WTC11 (cell line): Measurements from ENCODE around the gene OR56A5. TPM values are rescaled to one million over a fixed set of nuclear protein-coding genes. Genes with fewer than 3 reads are reported as not detected.

Source experiments
- ATAC-seq: fragments of 200-7000 bp; cut with Tn5 transposase; 2 replicates; pipeline ENCODE4 v1.10.0; 2021; ENCODE audit warnings: mild to moderate bottlenecking, moderate library complexity
- CTCF ChIA-PET: fragments of 300-600 bp; sonication (Branson Sonifier 250); formaldehyde crosslinking; loops from one replicate; lab custom pipeline; 2021; ENCODE audit warnings: antibody characterized with exemption; lab: Charles Lee
- POLR2A ChIA-PET: fragments of 350-600 bp; sonication (Branson Sonifier 250); formaldehyde crosslinking; loops from one replicate; lab custom pipeline; 2021; ENCODE audit warnings: antibody characterized with exemption; lab: Charles Lee
- DNase-seq: peaks from one replicate; pipeline ENCODE4 v3.0.0; 2021; ENCODE audit warnings: low spot score
- H3K27ac Mint-ChIP-seq: 2 replicates; pipeline ENCODE4 v1.8.0; 2021; ENCODE audit warnings: mixed read lengths
- H3K27me3 Mint-ChIP-seq: 2 replicates; pipeline ENCODE4 v1.8.0; 2021; ENCODE audit warnings: low read depth, mild to moderate bottlenecking, moderate library complexity, mixed read lengths
- H3K36me3 Mint-ChIP-seq: 2 replicates; pipeline ENCODE4 v1.8.0; 2021; ENCODE audit warnings: mixed read lengths
- H3K4me1 Mint-ChIP-seq: 2 replicates; pipeline ENCODE4 v1.8.0; 2022; ENCODE audit warnings: mixed read lengths
- H3K4me3 Mint-ChIP-seq: 2 replicates; pipeline ENCODE4 v1.8.0; 2021; ENCODE audit warnings: mild to moderate bottlenecking, moderate library complexity, mixed read lengths
- H3K9me3 Mint-ChIP-seq: 2 replicates; pipeline ENCODE4 v1.8.0; 2021; ENCODE audit warnings: mixed read lengths
- ATF1 ChIP-seq: sonication (generic); formaldehyde crosslinking; IDR thresholded peaks from 2 replicates; pipeline ENCODE4 v1.8.1; 2023; ENCODE audit warnings: mild to moderate bottlenecking, moderate library complexity, missing genetic modification reagents
- CREM ChIP-seq: sonication (generic); formaldehyde crosslinking; IDR thresholded peaks from 2 replicates; pipeline ENCODE4 v1.8.1; 2022; ENCODE audit warnings: mild to moderate bottlenecking, missing genetic modification reagents, moderate library complexity
- ETV6 ChIP-seq: sonication (generic); formaldehyde crosslinking; IDR thresholded peaks from 2 replicates; pipeline ENCODE4 v1.8.1; 2022; ENCODE audit warnings: mild to moderate bottlenecking, missing genetic modification reagents
- FOXK1 ChIP-seq: sonication (generic); formaldehyde crosslinking; IDR thresholded peaks from 2 replicates; pipeline ENCODE4 v1.8.0; 2022; ENCODE audit warnings: mild to moderate bottlenecking, moderate library complexity, missing genetic modification reagents
- HMGA2 ChIP-seq: fragments of 250-450 bp; sonication (Bioruptor Pico); IDR thresholded peaks from 2 replicates; pipeline ENCODE4 v1.4.0; 2021; ENCODE audit warnings: mild to moderate bottlenecking, moderate library complexity
- IRF2 ChIP-seq: sonication (generic); formaldehyde crosslinking; IDR thresholded peaks from 2 replicates; pipeline ENCODE4 v1.8.0; 2022; ENCODE audit warnings: low read depth, missing genetic modification reagents, borderline replicate concordance
- JAZF1 ChIP-seq: fragments of 250-450 bp; sonication (Bioruptor Pico); IDR thresholded peaks from 2 replicates; pipeline ENCODE4 v1.9.0; 2021; ENCODE audit warnings: moderate library complexity, mild to moderate bottlenecking, inconsistent platforms
- JUN ChIP-seq: sonication (generic); formaldehyde crosslinking; IDR thresholded peaks from 2 replicates; pipeline ENCODE4 v1.8.0; 2023; ENCODE audit warnings: mild to moderate bottlenecking, missing genetic modification reagents
- MXD4 ChIP-seq: fragments of 250-450 bp; sonication (Bioruptor Pico); IDR thresholded peaks from 2 replicates; pipeline ENCODE4 v1.8.0; 2021; ENCODE audit warnings: mild to moderate bottlenecking, moderate library complexity, borderline replicate concordance
- NFATC4 ChIP-seq: fragments of 250-450 bp; sonication (Bioruptor Pico); IDR thresholded peaks from 2 replicates; pipeline ENCODE4 v1.9.0; 2021; ENCODE audit warnings: mild to moderate bottlenecking
- NR3C1 ChIP-seq: sonication (generic); formaldehyde crosslinking; conservative IDR thresholded peaks from 2 replicates; pipeline ENCODE4 v1.8.1; 2023; ENCODE audit warnings: low read depth, mild to moderate bottlenecking, missing genetic modification reagents
- PRRX2 ChIP-seq: fragments of 250-450 bp; sonication (Bioruptor Pico); IDR thresholded peaks from 2 replicates; pipeline ENCODE4 v1.8.0; 2021; ENCODE audit warnings: mild to moderate bottlenecking
- SOX15 ChIP-seq: fragments of 250-450 bp; sonication (Bioruptor Pico); IDR thresholded peaks from 2 replicates; pipeline ENCODE4 v1.9.0; 2021; ENCODE audit warnings: mild to moderate bottlenecking
- SP1 ChIP-seq: sonication (generic); formaldehyde crosslinking; conservative IDR thresholded peaks from 2 replicates; pipeline ENCODE4 v1.8.1; 2022; ENCODE audit warnings: missing genetic modification reagents
- TCF7 ChIP-seq: sonication (generic); formaldehyde crosslinking; IDR thresholded peaks from 2 replicates; pipeline ENCODE4 v1.8.0; 2022; ENCODE audit warnings: mild to moderate bottlenecking, low read depth, missing genetic modification reagents, moderate library complexity
- TEAD4 ChIP-seq: sonication (generic); formaldehyde crosslinking; IDR thresholded peaks from 2 replicates; pipeline ENCODE4 v1.8.0; 2022; ENCODE audit warnings: mild to moderate bottlenecking, missing genetic modification reagents
- ZNF138 ChIP-seq: sonication (generic); formaldehyde crosslinking; conservative IDR thresholded peaks from 2 replicates; pipeline ENCODE4 v1.8.1; 2022; ENCODE audit warnings: mild to moderate bottlenecking, moderate library complexity, missing genetic modification reagents
- ZNF423 ChIP-seq: fragments of 250-450 bp; sonication (Bioruptor Pico); IDR thresholded peaks from 2 replicates; pipeline ENCODE4 v2.1.2; 2022; ENCODE audit warnings: mild to moderate bottlenecking, moderate library complexity
- total RNA-seq: library from RNA; stranded (reverse); gene quantifications from 3 replicates; pipeline ENCODE4 v1.2.3, GENCODE V29; 2021
- TF ChIP-seq, protein P1 (sequence below): sonication (generic); formaldehyde crosslinking; IDR thresholded peaks from 2 replicates; pipeline ENCODE4 v1.8.0; 2023; ENCODE audit warnings: mild to moderate bottlenecking, missing genetic modification reagents
- TF ChIP-seq, protein P2 (sequence below): fragments of 250-450 bp; sonication (Bioruptor Pico); IDR thresholded peaks from 2 replicates; pipeline ENCODE4 v1.8.0; 2021; ENCODE audit warnings: mild to moderate bottlenecking
- TF ChIP-seq, protein P3 (sequence below): sonication (generic); formaldehyde crosslinking; IDR thresholded peaks from 2 replicates; pipeline ENCODE4 v1.8.0; 2023; ENCODE audit warnings: missing genetic modification reagents, mild to moderate bottlenecking, borderline replicate concordance

The OR56A5 gene
- total RNA-seq, 1 experiment from 2014 or later, result not detected

DNA sequence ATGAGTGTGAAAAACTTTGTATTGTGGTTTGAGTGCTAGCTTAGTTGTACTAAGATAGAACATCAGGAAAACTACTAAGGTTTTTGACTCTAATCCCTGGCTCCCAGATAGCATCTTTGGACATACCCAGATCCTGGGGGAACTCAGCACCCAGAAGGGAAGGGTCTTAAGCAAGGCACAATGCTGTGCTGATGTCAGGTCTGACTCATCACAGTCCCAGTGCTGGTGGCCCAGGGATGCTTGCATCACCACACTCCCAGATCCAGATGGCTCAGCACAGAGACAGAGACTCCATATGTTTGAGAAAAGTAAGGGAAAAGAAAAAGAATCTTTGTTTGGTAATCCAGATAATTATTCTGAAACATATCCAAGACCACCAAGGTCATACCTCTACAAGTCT, 44.5 kb downstream of the OR56A5 start:
- H3K9me3 Mint-ChIP-seq, result peaks cover 63% of the 10 kb centered on the region
- H3K27ac Mint-ChIP-seq, result no peak overlapping the region
- no peak for DNase-seq
- ChIA-PET POLR2A (no interaction called here), CTCF (no interaction called here)
- no peak overlapping the region for H3K4me3 Mint-ChIP-seq
- H3K27me3 Mint-ChIP-seq, result peaks cover 6% of the 10 kb centered on the region
- no peaks in the 10 kb centered on the region for H3K4me1 Mint-ChIP-seq
- ATAC-seq, result no peak
- peaks cover 16% of the 10 kb centered on the region for H3K36me3 Mint-ChIP-seq
- TF ChIP-seq TEAD4 (CRISPR knock-in tag) (no peak), SP1 (CRISPR knock-in tag) (no peak), HMGA2 (CRISPR knock-in tag) (no peak)

DNA sequence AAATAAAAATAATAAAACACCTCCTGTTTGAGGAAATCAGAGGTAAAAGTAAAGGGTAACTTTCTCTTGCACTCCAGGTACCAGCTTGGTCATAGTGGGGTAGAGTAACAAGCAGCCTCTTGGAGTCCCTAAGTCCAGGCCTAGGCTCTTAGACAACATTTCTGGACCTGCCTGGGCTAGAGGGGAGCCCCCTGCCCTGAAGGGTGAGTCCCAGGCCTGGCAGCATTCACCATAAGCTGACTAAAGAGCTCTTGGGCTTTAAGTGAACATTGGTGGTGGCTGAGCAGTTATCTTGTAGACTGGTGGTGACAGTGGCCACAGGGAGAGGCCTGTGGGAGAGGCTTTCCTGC, 44.9 kb downstream of the OR56A5 start:
- H3K4me1 Mint-ChIP-seq, result no peaks in the 10 kb centered on the region
- DNase-seq (no peak), ATAC-seq (no peak)
- no peak overlapping the region for H3K27ac Mint-ChIP-seq
- peaks cover 63% of the 10 kb centered on the region for H3K9me3 Mint-ChIP-seq
- CTCF ChIA-PET, result no interaction called here
- POLR2A ChIA-PET, result no interaction called here
- peaks cover 6% of the 10 kb centered on the region for H3K27me3 Mint-ChIP-seq
- peaks cover 16% of the 10 kb centered on the region for H3K36me3 Mint-ChIP-seq
- TF ChIP-seq, protein P1, sequence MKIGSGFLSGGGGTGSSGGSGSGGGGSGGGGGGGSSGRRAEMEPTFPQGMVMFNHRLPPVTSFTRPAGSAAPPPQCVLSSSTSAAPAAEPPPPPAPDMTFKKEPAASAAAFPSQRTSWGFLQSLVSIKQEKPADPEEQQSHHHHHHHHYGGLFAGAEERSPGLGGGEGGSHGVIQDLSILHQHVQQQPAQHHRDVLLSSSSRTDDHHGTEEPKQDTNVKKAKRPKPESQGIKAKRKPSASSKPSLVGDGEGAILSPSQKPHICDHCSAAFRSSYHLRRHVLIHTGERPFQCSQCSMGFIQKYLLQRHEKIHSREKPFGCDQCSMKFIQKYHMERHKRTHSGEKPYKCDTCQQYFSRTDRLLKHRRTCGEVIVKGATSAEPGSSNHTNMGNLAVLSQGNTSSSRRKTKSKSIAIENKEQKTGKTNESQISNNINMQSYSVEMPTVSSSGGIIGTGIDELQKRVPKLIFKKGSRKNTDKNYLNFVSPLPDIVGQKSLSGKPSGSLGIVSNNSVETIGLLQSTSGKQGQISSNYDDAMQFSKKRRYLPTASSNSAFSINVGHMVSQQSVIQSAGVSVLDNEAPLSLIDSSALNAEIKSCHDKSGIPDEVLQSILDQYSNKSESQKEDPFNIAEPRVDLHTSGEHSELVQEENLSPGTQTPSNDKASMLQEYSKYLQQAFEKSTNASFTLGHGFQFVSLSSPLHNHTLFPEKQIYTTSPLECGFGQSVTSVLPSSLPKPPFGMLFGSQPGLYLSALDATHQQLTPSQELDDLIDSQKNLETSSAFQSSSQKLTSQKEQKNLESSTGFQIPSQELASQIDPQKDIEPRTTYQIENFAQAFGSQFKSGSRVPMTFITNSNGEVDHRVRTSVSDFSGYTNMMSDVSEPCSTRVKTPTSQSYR (CRISPR knock-in tag), result no peak
- TF ChIP-seq MXD4 (CRISPR knock-in tag) (no peak), CREM (CRISPR knock-in tag) (no peak), PRRX2 (CRISPR knock-in tag) (no peak), ETV6 (CRISPR knock-in tag) (no peak)
- H3K4me3 Mint-ChIP-seq, result no peak overlapping the region

DNA sequence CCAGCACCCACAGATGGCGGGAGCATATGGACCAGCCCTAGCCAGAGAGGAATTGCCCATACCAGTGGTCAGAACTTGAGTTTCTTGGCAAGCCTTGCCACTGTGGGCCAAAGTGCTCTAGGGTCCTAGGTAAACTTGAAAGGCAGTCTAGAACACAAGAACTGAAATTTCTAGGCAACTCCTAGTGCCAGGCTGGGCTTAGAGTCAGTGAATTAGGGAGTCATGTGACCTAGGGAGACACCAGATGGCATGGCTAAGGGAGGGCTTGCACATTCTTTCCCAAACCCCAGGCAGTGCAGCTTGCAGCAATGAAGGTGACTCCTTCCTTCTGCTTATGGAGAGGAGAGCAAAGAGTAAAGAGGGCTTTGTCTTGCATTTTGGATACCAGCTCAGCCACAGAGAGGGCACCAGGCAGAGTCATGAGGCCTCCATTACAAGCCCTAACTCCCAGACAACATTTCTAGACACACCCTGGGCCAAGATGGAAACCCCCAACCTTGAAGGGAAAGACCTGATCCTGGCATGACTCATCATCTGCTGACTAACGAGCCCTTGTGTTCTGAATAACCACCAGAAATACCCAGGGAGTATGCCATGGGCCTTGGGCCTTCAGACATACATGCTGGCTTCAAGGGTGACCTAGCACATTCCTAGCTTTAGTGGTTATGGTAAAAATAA, 45.4 kb downstream of the OR56A5 start:
- ATAC-seq (no peak), DNase-seq (no peak)
- Mint-ChIP-seq H3K4me3 (no peak overlapping the region), H3K27ac (no peak overlapping the region), H3K27me3 (peaks cover 6% of the 10 kb centered on the region)
- TF ChIP-seq NFATC4 (CRISPR knock-in tag) (no peak), ZNF138 (CRISPR knock-in tag) (no peak), FOXK1 (CRISPR knock-in tag) (no peak), ATF1 (CRISPR knock-in tag) (no peak), ETV6 (CRISPR knock-in tag) (no peak), SOX15 (CRISPR knock-in tag) (no peak), JUN (CRISPR knock-in tag) (no peak), TCF7 (no peak), JAZF1 (no peak), ZNF423 (CRISPR knock-in tag) (no peak), NR3C1 (CRISPR knock-in tag) (no peak), IRF2 (CRISPR knock-in tag) (no peak), MXD4 (CRISPR knock-in tag) (no peak)
- TF ChIP-seq, protein P2, sequence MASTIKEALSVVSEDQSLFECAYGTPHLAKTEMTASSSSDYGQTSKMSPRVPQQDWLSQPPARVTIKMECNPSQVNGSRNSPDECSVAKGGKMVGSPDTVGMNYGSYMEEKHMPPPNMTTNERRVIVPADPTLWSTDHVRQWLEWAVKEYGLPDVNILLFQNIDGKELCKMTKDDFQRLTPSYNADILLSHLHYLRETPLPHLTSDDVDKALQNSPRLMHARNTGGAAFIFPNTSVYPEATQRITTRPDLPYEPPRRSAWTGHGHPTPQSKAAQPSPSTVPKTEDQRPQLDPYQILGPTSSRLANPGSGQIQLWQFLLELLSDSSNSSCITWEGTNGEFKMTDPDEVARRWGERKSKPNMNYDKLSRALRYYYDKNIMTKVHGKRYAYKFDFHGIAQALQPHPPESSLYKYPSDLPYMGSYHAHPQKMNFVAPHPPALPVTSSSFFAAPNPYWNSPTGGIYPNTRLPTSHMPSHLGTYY, result no peak
- TF ChIP-seq, protein P3, sequence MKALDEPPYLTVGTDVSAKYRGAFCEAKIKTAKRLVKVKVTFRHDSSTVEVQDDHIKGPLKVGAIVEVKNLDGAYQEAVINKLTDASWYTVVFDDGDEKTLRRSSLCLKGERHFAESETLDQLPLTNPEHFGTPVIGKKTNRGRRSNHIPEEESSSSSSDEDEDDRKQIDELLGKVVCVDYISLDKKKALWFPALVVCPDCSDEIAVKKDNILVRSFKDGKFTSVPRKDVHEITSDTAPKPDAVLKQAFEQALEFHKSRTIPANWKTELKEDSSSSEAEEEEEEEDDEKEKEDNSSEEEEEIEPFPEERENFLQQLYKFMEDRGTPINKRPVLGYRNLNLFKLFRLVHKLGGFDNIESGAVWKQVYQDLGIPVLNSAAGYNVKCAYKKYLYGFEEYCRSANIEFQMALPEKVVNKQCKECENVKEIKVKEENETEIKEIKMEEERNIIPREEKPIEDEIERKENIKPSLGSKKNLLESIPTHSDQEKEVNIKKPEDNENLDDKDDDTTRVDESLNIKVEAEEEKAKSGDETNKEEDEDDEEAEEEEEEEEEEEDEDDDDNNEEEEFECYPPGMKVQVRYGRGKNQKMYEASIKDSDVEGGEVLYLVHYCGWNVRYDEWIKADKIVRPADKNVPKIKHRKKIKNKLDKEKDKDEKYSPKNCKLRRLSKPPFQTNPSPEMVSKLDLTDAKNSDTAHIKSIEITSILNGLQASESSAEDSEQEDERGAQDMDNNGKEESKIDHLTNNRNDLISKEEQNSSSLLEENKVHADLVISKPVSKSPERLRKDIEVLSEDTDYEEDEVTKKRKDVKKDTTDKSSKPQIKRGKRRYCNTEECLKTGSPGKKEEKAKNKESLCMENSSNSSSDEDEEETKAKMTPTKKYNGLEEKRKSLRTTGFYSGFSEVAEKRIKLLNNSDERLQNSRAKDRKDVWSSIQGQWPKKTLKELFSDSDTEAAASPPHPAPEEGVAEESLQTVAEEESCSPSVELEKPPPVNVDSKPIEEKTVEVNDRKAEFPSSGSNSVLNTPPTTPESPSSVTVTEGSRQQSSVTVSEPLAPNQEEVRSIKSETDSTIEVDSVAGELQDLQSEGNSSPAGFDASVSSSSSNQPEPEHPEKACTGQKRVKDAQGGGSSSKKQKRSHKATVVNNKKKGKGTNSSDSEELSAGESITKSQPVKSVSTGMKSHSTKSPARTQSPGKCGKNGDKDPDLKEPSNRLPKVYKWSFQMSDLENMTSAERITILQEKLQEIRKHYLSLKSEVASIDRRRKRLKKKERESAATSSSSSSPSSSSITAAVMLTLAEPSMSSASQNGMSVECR (CRISPR knock-in tag), result no peak
- TF ChIP-seq, all 79 proteins: peak for 0
- Mint-ChIP-seq H3K36me3 (peaks cover 14% of the 10 kb centered on the region), H3K9me3 (peaks cover 60% of the 10 kb centered on the region), H3K4me1 (no peaks in the 10 kb centered on the region)
- CTCF ChIA-PET, result no interaction called here
- POLR2A ChIA-PET, result no interaction called here
